ENCODE measurements around the gene PAM. TPM values are rescaled to one million over a fixed set of nuclear protein-coding genes. Genes with fewer than 3 reads are reported as not detected.
A peak's percentile ranks its signal among the peaks of the same experiment; 100 is the strongest.

The PAM gene
- total RNA-seq, 1 experiment from 2014 or later, result 190 TPM

DNA sequence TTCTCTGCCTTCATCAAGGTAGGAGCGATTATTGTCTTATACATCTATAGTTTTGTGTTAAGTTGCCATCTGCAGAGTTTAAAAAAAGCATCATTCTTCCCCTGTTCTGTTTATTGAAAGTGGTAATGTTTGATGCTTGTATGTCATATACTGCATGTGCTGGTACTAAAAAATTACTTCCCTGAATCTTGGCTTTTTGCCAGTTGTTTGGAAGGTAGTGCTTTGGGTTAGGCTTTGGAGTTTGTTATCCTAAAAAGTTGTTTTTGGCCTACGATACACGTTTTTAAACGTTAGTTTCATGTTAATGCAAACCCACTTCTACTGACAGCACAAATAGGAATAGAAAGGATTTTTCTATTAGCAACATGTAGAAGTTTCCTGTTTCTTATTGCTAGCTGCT lies 206.6 kb downstream of the PAM start:
- TF ChIP-seq EZH2 (IDR thresholded peaks at IDR 0.05; ENCODE audit: borderline replicate concordance, low read depth, low read length, poor library complexity, severe bottlenecking), result no peak
- TF ChIP-seq CTCF (conservative IDR thresholded peaks at IDR 0.05; ENCODE audit: low read depth, low read length), result no peak
- BruUV-seq (replicated peaks), result no TSS peak
- POLR2A ChIA-PET (ENCODE audit: low non-redundant PET), result no interaction called here
- CTCF ChIA-PET, result no interaction called here
- Histone ChIP-seq H3K9me3 (ENCODE audit: low read depth, low read length, poor library complexity, severe bottlenecking) (no peaks in the 10 kb centered on the region), H3K27ac (ENCODE audit: low read depth, low read length, poor library complexity, severe bottlenecking) (no peak overlapping the region), H3K4me1 (ENCODE audit: insufficient read depth, low read length, poor library complexity, severe bottlenecking) (peaks cover 20% of the 10 kb centered on the region), H3K36me3 (ENCODE audit: insufficient read depth, low read length, poor library complexity, severe bottlenecking) (peaks cover 8% of the 10 kb centered on the region), H3K27me3 (replicated peaks; ENCODE audit: insufficient read depth, low read depth, low read length, poor library complexity) (no peaks in the 10 kb centered on the region), H3K4me3 (ENCODE audit: low read depth, low read length, poor library complexity, severe bottlenecking) (no peak overlapping the region)
- intact Hi-C loops (cut with micrococcal nuclease; ENCODE audit: unreplicated experiment), result no loop called here
- DNase-seq (ENCODE audit: low spot score), result peak; percentile 11

DNA sequence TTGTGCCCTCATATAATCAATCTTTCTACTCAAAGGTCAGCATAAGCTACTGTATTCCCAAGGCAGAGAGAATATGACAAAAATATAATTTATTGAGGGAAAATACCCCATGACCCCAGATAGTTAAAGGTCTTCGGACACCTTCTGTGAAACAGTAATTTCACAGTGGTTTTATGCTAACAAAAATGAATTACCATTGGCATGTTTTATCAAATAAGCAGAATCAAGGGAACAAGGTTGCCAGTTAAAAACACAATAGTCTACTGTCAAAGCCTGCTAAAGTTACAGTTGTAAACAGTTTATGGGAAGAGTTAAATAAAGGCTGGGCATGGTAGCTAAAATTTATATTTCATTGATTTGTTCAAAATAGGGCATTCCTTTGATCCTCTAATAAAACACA lies 210.5 kb downstream of the PAM start:
- no peak for DNase-seq (ENCODE audit: low spot score)
- intact Hi-C loops (cut with micrococcal nuclease; ENCODE audit: unreplicated experiment), result no loop called here
- Histone ChIP-seq H3K4me1 (ENCODE audit: insufficient read depth, low read length, poor library complexity, severe bottlenecking) (no peaks in the 10 kb centered on the region), H3K36me3 (ENCODE audit: insufficient read depth, low read length, poor library complexity, severe bottlenecking) (peaks cover 9% of the 10 kb centered on the region), H3K4me3 (ENCODE audit: low read depth, low read length, poor library complexity, severe bottlenecking) (no peak overlapping the region), H3K27ac (ENCODE audit: low read depth, low read length, poor library complexity, severe bottlenecking) (no peak overlapping the region), H3K9me3 (ENCODE audit: low read depth, low read length, poor library complexity, severe bottlenecking) (no peaks in the 10 kb centered on the region), H3K27me3 (replicated peaks; ENCODE audit: insufficient read depth, low read depth, low read length, poor library complexity) (no peaks in the 10 kb centered on the region)
- no TSS peak for BruUV-seq (replicated peaks)
- ChIA-PET POLR2A (ENCODE audit: low non-redundant PET) (no interaction called here), CTCF (no interaction called here)
- TF ChIP-seq CTCF (conservative IDR thresholded peaks at IDR 0.05; ENCODE audit: low read depth, low read length) (no peak), EZH2 (IDR thresholded peaks at IDR 0.05; ENCODE audit: borderline replicate concordance, low read depth, low read length, poor library complexity, severe bottlenecking) (no peak)

- no peak for TF ChIP-seq CTCF (conservative IDR thresholded peaks at IDR 0.05; ENCODE audit: low read depth, low read length)
- DNase-seq (ENCODE audit: low spot score), result no peak
- BruUV-seq (replicated peaks), result no TSS peak
- Histone ChIP-seq H3K27me3 (replicated peaks; ENCODE audit: insufficient read depth, low read depth, low read length, poor library complexity) (no peaks in the 10 kb centered on the region), H3K4me1 (ENCODE audit: insufficient read depth, low read length, poor library complexity, severe bottlenecking) (peaks cover 26% of the 10 kb centered on the region), H3K4me3 (ENCODE audit: low read depth, low read length, poor library complexity, severe bottlenecking) (no peak overlapping the region), H3K9me3 (ENCODE audit: low read depth, low read length, poor library complexity, severe bottlenecking) (no peaks in the 10 kb centered on the region), H3K36me3 (ENCODE audit: insufficient read depth, low read length, poor library complexity, severe bottlenecking) (peaks cover 3% of the 10 kb centered on the region), H3K27ac (ENCODE audit: low read depth, low read length, poor library complexity, severe bottlenecking) (no peak overlapping the region)
- intact Hi-C loops (cut with micrococcal nuclease; ENCODE audit: unreplicated experiment), result loop anchor here (2.0 to 5.0 kb wide), 4 partner anchors 172 to 387 kb away; no protein-coding TSS in a partner anchor
- ChIA-PET POLR2A (ENCODE audit: low non-redundant PET) (no interaction called here), CTCF (interaction anchor here (0.6 kb wide), 1 partner anchor 106 kb away, joined by 3 read pairs; no protein-coding TSS in a partner anchor)
Measured at GRCh38 chr5:102969641-102970040, 214.5 kb downstream of the PAM start.

All from A673 (cell line).